Right kidney (tissue), 1 donor: ENCODE data around the gene KLHL2.
A peak's percentile ranks its signal among the peaks of the same experiment; 100 is the strongest.
"Not testable (repeated sequence)": the region's sequence is repeated elsewhere in the genome, so short reads cannot be mapped to it uniquely, and the experiment has no call there.

ENCODE experiments used
- DNase-seq: peaks from one replicate; pipeline ENCODE4 v3.0.0-alpha.2; 2016

KLHL2 gene

DNA sequence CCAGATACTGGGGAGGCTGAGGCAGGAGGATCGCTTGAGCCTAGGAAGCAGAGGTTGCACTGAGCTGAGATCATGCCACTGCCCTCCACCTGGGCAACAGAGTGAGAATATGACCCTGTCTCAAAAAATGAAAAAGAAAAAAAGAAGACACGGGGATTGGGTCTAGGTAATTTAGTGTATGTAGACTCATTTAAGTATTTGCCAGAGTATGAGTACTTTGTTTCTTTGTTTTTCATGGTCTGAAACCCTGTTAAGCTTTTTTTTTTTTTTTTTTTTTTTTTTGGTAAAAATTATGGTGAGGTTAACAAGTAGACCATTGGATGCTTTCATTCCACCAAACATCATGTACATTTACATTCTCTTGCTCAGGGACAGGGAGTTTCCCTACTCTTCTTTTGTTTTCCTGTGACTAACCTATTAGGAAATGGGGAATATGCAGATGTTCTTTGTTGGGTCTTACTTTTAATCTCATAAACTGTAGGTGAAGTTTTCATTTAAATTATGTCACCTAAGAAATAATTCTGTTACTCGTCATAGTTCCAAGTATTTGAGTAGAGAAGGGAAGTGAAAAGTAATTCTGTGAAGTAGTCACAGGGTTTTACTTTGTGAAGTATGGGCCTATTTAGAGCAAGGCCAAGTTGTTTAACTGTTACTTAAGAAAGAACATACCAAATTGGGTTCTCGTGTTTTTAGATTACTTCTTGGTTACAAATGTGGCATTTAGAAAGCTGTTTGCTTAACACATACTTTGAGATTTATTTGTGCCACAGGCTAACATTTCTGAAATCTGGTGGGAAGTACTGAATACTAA, 25.5 kb downstream of the KLHL2 start:
- not testable (repeated sequence) for DNase-seq

DNA sequence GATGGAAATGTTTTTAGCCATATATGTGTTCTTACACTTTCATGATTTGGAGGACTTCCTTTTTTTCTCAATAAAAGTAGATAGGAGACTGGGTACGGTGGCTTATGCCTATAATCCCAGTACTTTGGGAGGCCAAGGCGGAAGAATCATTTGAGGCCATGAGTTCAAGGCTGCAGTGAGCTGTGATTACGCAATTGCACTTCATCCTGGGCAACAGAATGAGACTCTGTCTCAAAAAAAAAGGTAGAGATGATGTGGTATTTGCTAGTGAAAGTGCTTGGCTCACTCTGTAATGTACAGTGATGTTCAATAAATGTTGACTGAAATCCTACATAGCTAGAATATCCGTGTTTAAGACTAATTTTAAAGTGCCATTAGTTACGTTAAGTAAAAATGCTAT, 27.4 kb downstream of the KLHL2 start:
- DNase-seq: no peak

DNA sequence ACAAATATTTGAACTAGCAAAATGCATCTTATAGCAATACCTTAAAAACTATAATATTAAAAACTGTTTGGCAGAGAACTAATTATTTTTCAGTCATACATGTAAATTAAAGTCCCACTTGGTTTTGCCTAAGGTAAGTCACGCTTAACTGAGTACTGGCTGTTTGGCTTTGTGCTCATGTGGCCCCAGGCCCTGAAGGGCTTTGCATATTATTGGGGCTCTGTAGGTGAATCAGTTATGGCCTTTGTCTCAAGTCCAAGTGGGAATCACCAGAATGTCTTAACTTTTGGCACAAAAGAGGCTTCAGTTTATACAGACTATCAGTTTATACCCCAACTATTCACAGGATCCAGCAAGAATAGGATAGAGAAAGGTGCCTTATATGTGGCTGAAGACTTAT, 29.5 kb downstream of the KLHL2 start:
- not testable (repeated sequence) for DNase-seq

DNA sequence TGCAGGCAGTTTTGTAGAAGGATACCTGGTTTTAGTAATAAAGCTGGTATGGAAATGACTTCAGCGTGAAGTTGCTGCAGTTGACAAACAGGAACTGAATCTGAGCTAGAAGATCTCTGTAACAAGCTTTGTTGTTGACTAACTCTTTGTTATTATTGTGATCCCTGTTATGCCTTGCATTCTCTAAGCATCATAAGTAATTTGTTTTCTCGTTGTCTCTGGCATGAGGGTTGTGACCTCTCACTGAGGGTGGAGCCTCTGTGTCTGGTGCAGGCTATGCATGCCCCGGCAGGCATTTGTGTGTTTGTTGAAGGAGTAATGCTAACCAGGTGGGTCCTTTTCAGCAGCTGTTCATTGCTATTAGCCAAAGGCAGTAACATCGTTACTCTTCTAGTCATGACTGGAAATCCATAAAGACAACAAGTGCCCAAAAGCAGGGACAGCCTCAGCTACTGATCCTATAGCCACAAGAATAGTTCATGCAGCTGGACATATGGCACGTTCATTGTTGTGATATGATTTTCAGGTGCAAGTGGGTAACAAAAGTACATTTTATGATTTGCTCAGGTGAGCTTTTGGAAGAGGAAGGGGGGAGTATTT, 30.8 kb downstream of the KLHL2 start:
- not testable (repeated sequence) for DNase-seq

DNA sequence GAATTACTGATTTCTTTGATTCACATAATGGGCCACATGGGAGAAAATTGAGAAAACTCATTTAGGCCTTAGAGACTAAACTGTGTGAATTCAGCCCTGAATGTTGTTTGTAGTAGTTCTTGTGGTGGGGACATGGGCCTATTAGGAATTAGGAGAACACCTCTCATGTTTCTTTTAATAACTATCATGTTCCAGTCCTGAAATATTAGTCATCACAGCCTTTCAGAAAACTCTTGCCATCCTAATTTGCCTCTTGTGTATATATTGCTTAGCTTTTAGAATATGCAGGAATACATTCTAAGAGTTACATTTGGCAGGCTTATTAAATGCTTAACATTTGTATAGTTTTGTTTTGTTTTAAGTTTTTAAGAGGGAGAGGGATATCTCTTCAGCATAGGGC, 33.4 kb downstream of the KLHL2 start:
- not testable (repeated sequence) for DNase-seq

DNA sequence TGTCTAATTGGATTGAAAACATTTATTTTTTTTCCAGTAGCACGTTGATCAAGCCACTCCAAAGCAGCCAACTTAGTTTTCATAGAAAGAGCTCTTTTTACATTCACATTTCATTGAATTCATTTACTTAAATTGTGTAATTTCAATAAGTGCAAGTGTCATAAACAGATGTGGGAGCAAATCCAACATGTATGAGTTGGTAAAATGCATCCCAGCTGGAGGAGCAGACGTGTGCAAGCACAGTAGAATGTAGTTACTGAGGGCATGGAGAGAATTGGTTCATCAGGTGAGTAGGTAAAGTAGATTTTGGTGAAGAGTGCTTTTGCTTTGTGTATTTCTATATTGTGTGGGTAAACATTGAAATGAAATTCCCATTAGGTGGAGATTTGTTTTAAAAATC, 36.8 kb downstream of the KLHL2 start:
- DNase-seq: not testable (repeated sequence)

DNA sequence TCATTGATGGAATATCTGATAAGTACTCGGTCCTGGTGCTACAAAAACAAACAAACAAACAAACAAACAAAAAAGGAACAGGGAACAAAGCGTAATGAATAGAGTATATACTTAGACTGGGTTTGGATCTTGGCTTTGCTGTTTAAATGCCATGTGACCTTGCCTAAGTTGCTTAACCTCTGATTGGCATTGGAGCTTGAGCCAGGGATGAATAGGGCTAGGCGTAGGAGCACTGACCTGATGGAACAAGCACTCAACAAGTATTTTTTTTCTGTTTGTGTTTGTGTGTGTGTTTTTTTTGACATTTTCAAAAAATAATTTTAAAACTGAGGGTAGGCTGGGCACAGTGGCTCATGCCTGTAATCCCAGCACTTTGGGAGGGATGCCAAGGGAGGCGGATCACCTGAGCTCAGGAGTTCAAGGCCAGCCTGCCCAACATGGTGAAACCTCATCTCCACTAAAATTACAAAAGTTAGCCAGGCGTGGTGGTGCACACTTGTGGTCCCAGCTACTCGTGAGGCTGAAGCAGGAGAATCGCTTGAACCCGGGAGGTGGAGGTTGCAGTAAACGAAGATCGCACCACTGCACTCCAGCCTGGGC, 37.3 kb downstream of the KLHL2 start:
- DNase-seq: not testable (repeated sequence)

DNA sequence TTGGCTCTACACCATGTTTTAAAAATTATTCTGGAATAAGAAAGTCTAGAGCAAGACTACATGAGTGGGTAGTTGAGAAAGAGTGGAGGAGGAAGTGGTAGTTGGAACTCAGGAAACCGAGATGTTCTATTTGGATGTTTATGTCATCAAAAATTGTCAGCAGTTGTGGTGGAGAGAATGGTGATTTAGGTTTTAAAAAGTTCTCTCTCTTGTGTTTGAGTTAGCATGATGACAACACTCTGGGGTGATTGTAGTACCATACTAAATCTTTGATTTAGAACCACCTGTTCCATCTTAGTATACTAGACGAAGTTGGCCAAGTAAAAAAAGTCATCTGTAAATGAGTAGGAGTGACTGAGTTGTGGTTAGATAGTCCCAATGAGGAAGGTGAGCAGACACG, 40.7 kb downstream of the KLHL2 start:
- DNase-seq: no peak

DNA sequence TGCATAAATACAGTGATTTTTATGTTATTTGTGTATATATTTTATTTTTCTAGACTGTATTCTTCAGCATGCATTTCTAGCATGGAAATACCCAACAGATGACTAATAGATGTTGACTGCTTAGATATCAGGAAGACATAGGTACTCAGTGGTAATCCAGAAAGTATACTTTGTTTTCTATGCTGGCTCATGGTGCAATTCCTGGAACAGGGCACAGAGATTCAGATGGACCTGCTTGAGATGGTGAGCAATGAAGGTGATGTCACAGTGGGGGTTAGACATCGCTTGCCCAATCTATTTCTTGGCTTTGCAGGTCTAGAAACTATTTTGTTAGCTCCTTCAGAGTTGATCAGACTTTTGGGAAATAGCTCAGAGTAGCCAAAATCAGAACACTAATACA, 41.5 kb downstream of the KLHL2 start:
- DNase-seq: not testable (repeated sequence)

DNA sequence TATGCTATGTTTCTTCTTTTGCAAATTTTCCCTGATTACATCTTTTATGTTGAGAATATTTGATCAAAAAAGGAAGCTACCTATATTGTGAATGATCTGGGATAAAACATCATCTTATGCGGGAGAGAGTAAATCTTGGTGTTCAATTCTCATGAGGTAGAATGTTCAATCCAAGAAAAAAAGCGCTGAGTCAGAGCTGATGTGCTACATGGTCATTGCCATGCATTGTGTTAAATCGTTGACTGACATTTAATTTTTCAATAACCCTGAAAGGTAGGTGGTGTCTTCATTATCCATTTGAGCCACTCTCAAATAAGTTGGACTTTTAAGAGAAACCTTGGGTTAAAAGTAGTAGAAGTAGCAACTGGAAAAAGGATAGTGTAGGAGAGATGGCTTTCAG, 47.4 kb downstream of the KLHL2 start:
- not testable (repeated sequence) for DNase-seq

DNA sequence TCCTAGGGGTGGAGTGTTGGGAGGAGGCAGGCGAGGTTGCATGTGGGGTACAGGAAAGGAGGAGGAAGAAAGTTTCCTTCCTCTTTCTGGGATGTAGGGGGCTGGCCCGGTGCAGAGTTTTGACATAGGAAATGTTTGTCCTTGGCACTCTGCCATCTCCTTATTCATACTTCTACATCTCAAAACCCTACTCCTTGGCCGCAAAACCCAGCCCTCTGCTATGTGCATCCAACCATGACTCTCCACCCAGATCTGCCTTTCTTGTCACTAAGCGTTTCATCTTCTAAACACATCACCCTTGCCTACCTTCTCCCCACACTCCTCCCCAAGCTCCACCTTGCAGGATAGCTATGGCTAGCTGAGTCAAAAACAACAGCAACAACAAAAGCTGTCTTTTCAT, 48.1 kb downstream of the KLHL2 start:
- peak; percentile 17 for DNase-seq

DNA sequence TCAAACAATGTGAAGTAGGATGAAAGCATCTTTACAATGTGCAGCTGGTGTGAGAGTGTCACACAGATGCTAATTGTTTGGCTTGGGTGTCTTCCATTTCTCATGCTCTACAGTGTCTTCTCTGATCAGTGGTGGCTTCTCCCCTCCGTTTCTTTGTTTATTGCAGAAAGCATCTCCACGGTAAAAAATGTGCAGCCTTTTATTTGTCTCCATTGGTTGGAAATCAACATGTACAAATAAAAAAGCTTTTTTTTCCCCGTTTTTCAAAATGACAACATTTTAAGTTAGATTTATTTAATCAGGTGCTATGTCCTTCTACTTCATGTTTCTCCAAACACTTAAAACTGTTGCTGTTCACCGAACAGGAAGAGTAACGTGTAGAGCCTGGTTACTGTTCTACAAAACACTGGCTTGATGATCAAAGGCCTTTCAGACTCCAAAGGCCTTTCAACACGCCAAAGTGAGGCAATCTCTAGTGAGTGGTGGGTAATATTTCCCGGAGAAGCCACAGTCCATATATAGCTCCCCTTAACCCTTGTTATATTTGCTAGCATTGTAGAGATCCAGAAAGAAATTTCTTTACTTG, 48.8 kb downstream of the KLHL2 start:
- DNase-seq: peak; percentile 10

DNA sequence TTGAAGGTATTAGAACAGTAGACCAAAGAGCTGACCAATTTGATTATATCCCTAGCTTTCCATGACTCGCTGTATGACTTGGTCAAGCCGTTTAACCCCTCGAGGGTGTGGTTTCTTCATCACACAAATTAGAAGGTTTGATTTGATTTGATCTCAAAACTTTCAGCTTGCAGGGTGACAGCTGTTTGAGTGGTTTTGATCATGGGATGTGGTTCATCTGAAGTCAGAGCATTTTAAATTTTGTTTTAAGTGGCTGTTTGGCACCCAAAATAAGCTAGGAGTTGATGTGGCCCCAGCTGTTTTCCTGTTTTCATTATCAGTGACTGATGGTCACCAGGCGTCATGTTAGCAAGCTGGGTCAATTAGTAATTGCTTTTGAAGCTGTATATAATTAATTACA, 52.4 kb downstream of the KLHL2 start:
- DNase-seq: not testable (repeated sequence)

DNA sequence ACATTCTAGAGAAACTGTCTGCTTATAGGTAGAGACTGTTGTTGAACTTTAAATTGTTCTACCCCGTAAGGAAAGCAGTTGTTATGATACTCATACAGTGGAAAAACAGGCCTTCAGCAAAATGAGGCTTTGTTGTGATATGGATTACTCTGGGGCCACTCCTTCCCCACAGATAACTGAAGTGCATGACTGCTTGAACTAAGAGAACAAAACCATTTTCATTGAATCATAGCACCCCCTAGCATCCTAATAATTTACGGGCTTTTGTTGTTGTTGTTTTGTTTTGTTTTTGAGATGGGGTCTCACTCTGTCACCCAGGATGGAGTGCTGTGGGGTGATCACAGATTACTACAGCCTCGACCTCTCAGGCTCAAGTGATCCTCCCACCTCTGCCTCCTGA, 54.9 kb downstream of the KLHL2 start:
- not testable (repeated sequence) for DNase-seq

DNA sequence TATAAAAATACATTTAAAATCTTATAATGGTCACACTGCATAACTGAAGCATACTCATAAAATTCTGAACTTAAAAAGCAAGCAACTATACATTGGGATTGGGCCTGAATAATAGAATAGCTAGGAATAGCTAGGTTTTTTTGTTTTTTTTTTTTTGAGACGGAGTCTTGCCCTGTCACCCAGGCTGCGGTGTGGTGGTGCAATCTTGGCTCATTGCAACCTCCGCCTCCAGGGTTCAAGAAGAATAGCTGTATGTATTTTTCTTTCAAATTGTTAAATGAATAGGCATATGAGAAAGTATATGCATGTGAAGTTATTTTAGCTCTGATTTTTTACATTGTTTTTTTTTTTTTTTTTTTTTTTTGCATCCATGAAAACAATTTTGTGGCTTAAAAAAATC, 56.1 kb downstream of the KLHL2 start:
- not testable (repeated sequence) for DNase-seq

DNA sequence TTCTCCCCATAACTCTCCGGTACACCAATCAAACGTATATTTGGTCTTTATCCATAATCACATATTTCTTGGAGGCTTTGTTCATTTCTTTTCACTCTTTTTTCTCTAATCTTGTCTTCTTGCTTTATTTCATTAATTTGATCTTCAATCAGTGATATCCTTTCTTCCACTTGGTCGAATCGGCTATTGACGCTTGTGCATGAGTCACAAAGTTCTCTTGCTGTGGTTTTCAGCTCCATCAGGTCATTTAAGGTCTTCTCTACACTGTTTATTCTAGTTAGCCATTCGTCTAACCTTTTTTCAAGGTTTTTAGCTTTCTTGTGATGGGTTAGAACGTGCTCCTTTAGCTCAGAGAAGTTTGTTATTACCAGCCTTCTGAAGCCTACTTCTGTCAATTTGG, 62.6 kb downstream of the KLHL2 start:
- DNase-seq: not testable (repeated sequence)

DNA sequence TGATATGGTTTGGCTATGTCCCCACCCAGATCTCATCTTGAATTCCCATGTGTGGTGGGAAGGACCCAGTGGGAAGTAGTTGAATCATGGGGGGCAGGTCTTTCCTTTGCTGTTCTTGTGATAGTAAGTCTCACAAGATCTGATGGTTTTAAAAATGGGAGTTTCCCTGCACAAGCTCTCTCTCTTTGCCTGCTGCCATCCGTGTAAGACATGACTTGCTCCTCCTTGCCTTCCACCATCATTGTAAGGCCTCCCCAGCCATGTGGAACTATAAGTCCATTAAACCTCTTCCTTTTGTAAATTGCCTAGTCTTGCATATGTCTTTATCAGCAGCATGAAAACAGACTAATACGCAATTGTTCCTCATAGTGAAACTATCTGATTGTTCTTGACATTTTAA, 66.1 kb downstream of the KLHL2 start:
- DNase-seq: not testable (repeated sequence)

DNA sequence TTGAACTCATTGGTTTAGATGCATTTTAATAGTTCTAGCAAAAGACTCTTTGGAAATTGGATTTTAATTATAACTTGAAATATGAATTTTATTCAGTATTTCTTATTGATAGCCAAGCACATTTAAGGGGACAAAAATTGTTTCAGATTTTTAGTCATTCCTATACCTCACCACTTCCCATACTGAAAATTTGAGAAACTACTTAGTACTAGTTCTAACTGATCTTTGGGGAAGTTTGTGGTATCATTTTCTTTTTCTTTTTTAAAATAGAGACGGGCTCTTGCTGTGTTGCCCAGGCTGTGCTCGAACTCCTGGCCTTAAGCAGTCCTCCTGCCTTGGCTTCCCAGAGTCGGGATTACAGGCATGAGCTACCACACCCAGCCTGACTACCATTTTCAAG, 68.0 kb downstream of the KLHL2 start:
- DNase-seq: not testable (repeated sequence)

DNA sequence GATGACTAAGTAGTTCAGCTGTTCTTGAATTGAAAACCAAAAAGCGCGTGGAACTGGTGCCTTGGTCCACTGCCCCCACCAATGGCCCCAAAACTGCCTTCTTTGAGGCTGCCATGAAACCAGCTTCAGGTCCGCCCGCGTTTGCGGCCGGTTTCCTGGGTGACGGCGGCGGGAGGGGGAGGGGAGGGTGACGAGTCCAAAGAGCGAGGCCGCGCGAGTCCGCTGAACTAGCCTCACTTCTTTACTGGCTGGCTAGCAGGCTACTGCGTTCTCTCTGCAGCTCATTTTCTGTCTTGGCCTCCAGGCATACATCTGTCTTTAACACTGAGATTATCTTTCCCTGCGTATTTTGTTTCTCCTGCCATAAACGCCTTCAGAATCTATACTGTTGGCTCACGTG, 72.2 kb downstream of the KLHL2 start:
- not testable (repeated sequence) for DNase-seq

DNA sequence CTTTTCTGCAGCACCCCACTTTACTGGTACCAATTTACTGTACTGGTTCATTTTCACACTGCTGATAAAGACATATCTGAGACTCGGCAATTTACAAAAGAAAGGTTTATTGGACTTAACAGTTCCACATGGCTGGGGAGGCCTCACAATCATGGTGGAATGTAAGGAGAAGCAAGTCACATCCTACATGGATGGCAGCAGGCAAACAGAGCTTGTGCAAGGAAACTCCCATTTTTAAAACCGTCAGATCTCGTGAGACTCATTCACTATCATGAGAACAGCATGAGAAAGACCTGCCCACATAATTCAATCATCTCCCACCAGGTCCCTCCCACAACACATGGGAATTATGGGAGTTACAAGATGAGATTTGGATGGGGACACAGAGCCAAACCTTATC, 77.3 kb downstream of the KLHL2 start:
- DNase-seq: not testable (repeated sequence)

DNA sequence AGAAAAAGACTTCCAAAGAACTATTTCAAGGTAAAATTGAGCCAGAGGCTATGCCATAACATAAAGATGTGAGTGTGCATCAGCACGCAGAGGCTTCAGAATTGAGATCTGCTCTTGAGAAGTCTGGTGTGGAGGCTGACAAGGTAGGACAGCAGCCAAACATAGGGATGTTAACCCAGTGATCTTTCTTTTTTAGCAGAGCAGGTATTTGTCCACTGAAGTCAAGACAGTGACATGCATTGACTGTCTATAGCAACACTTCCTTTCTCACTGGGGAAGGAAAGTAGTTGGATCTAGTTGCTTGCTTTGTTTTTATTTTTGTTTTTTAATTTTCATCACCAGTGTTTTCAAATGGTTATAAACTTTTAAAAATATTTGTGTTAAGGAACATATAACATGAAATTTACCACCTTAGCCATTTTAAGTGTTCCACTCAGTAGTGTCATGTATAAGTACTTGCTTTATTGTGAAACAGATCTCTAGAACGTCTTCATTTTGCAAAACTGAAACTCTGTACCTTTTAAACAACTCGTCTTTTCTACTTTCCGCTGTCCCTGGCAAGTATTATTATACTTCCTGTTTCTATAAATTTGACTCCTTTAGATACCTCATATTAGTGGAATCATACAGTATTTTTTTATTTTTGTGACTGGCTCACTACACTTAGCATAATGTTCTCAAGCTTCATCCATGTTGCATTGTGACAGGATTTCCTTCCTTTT, 79.4 kb downstream of the KLHL2 start:
- DNase-seq: not testable (repeated sequence)

DNA sequence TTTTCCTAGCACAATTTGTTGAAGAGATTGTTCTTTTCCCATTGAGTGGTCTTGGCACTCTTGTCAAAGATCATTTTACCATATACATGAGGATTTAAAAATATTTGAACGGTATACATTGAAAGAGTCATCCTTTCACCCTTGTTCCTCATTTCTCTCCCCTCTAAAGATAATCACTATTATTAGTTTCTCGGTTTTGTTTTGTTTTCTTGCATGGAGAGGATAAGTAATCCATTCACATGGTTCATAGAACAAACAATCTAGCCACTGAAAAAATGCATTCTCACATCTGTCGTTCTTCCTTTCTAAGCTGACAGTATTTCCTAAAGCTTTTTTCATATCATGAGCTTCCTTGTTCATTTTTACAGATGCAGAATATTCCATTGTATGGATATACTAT, 80.9 kb downstream of the KLHL2 start:
- DNase-seq: no peak
